H1 (cell line): Measurements from ENCODE around the gene VSTM2L. TPM values are rescaled to one million over a fixed set of nuclear protein-coding genes. Genes with fewer than 3 reads are reported as not detected.

Experiments
- CTCF ChIA-PET: fragments of 300-600 bp; sonication (Branson Sonifier 250); formaldehyde crosslinking; loops from one replicate; lab custom pipeline; 2021; ENCODE audit not compliant: partially characterized antibody; lab: Charles Lee
- POLR2A ChIA-PET: fragments of 300-600 bp; sonication (Branson Sonifier 250); formaldehyde crosslinking; loops from one replicate; lab custom pipeline; 2021; ENCODE audit warnings: inconsistent platforms; ENCODE audit not compliant: partially characterized antibody; lab: Charles Lee
- DNase-seq, 2 experiments: peaks; one replicate each; pipeline versions ENCODE4 v3.0.0 to v3.0.0-alpha.2; 2010 to 2022; ENCODE audit warnings: low spot score in 2 of 2, low read depth in 1 of 2, mixed read lengths in 1 of 2
- FAIRE-seq: peaks from 2 replicates; lab custom pipeline; 2011; peaks lifted over from hg19 to GRCh38; lab: Jason Lieb, UNC
- H2AFZ ChIP-seq: 2 replicates; pipeline ENCODE4 v1.8.1; 2012; ENCODE audit warnings: low read length, inconsistent platforms
- H2AK5ac ChIP-seq: 2 replicates; pipeline ENCODE4 v1.6.1; 2013; ENCODE audit warnings: low read depth, low read length
- H2BK120ac ChIP-seq: replicated peaks from 2 replicates; pipeline ENCODE3; 2013; ENCODE audit warnings: low read depth, low read length, inconsistent platforms
- H2BK12ac ChIP-seq: 2 replicates; pipeline ENCODE4 v1.6.1; 2013; ENCODE audit warnings: low read depth, low read length
- H2BK15ac ChIP-seq: 2 replicates; pipeline ENCODE4 v1.6.1; 2013; ENCODE audit warnings: low read length
- H2BK20ac ChIP-seq: 2 replicates; pipeline ENCODE4 v1.6.1; 2013; ENCODE audit warnings: low read length
- H2BK5ac ChIP-seq: 2 replicates; pipeline ENCODE4 v1.6.1; 2013; ENCODE audit warnings: low read depth, low read length
- H3K14ac ChIP-seq: 2 replicates; pipeline ENCODE4 v1.6.1; 2013; ENCODE audit warnings: inconsistent platforms; ENCODE audit not compliant: insufficient read length
- H3K18ac ChIP-seq: 2 replicates; pipeline ENCODE4 v1.6.1; 2013; ENCODE audit warnings: low read length; ENCODE audit errors: extremely low read depth
- H3K23ac ChIP-seq: 2 replicates; pipeline ENCODE4 v1.6.1; 2013; ENCODE audit warnings: inconsistent platforms; ENCODE audit not compliant: insufficient read length
- H3K23me2 ChIP-seq: 2 replicates; pipeline ENCODE4 v1.6.1; 2013; ENCODE audit warnings: low read depth, low read length
- H3K27ac ChIP-seq: 2 replicates; pipeline ENCODE4 v1.6.1; 2011; ENCODE audit warnings: low read depth, low read length, inconsistent platforms
- H3K27me3 ChIP-seq, 4 experiments: replicated peaks in 1 of 4; 1 replicate in 1 of 4; 2 replicates in 3 of 4; pipeline versions ENCODE4 v1.6.1 to v1.8.1; 2011 to 2013; ENCODE audit warnings: low read length in 3 of 4, mild to moderate bottlenecking in 3 of 4, inconsistent platforms in 2 of 4, mixed read lengths in 2 of 4, moderate library complexity in 1 of 4; ENCODE audit not compliant: control insufficient read depth in 3 of 4, insufficient read depth in 3 of 4; ENCODE audit errors: extremely low read depth in 1 of 4
- H3K36me3 ChIP-seq, 4 experiments: 2 replicates each; pipeline versions ENCODE4 v1.6.1 to v1.8.1; 2011 to 2013; ENCODE audit warnings: mild to moderate bottlenecking in 4 of 4, low read length in 3 of 4, moderate library complexity in 2 of 4, control low read depth in 1 of 4, inconsistent platforms in 1 of 4; ENCODE audit not compliant: insufficient read depth in 4 of 4, control insufficient read depth in 2 of 4
- H3K4ac ChIP-seq: replicated peaks from 2 replicates; pipeline ENCODE3; 2013; ENCODE audit warnings: low read length, low read depth, mixed read lengths, inconsistent platforms; ENCODE audit not compliant: insufficient read length
- H3K4me1 ChIP-seq, 4 experiments: replicated peaks in 1 of 4; 1 replicate in 1 of 4; 2 replicates in 3 of 4; pipeline versions ENCODE4 v1.6.1 to v1.8.1; 2011 to 2013; ENCODE audit warnings: low read length in 3 of 4, inconsistent platforms in 2 of 4, mixed read lengths in 1 of 4; ENCODE audit not compliant: insufficient read depth in 4 of 4, control insufficient read depth in 3 of 4
- H3K4me2 ChIP-seq, 2 experiments: 2 replicates each; pipeline versions ENCODE4 v1.6.1 to v1.8.1; 2011 to 2013; ENCODE audit warnings: low read depth in 2 of 2, low read length in 2 of 2, control low read depth in 1 of 2, inconsistent platforms in 1 of 2, mild to moderate bottlenecking in 1 of 2; ENCODE audit not compliant: insufficient read depth in 1 of 2
- H3K4me3 ChIP-seq, 4 experiments: fragments of 200-600, 300-600 bp in 1 of 4; sonication (generic), shearing (Covaris generic), sonication (Bioruptor Twin) in 1 of 4; 2 replicates each; pipeline versions ENCODE4 v1.5.1 to v1.8.1; 2011 to 2016; ENCODE audit warnings: low read length in 4 of 4, low read depth in 3 of 4, control low read depth in 2 of 4, inconsistent platforms in 2 of 4, mild to moderate bottlenecking in 2 of 4, mixed read lengths in 1 of 4, moderate library complexity in 1 of 4; ENCODE audit not compliant: insufficient read depth in 2 of 4; ENCODE audit errors: extremely low read depth in 1 of 4
- H3K56ac ChIP-seq: replicated peaks from 2 replicates; pipeline ENCODE3; 2013; ENCODE audit warnings: low read depth, mild to moderate bottlenecking, mixed read lengths, low read length, inconsistent platforms; ENCODE audit not compliant: insufficient read length
- H3K79me1 ChIP-seq: 2 replicates; pipeline ENCODE4 v1.6.1; 2013; ENCODE audit warnings: low read depth, low read length, control low read depth
- H3K79me2 ChIP-seq, 2 experiments: 2 replicates each; pipeline versions ENCODE4 v1.6.1 to v1.8.1; 2012 to 2013; ENCODE audit warnings: low read length in 2 of 2, mild to moderate bottlenecking in 2 of 2, inconsistent platforms in 1 of 2; ENCODE audit not compliant: insufficient read depth in 2 of 2, control insufficient read depth in 1 of 2
- H3K9ac ChIP-seq, 4 experiments: replicated peaks in 1 of 4; 1 replicate in 1 of 4; 2 replicates in 3 of 4; pipeline versions ENCODE4 v1.6.1 to v1.8.1; 2011 to 2013; ENCODE audit warnings: low read depth in 3 of 4, low read length in 3 of 4, control low read depth in 2 of 4, mild to moderate bottlenecking in 2 of 4, moderate library complexity in 2 of 4, inconsistent platforms in 1 of 4; ENCODE audit errors: extremely low read depth in 1 of 4
- H3K9me3 ChIP-seq, 2 experiments: 2 replicates each; pipeline versions ENCODE4 v1.6.1 to v1.8.1; 2012 to 2013; ENCODE audit warnings: mild to moderate bottlenecking in 2 of 2, moderate library complexity in 2 of 2, control low read depth in 1 of 2, inconsistent platforms in 1 of 2, low read depth in 1 of 2, low read length in 1 of 2, mixed read lengths in 1 of 2; ENCODE audit not compliant: insufficient read depth in 2 of 2
- H4K20me1 ChIP-seq, 2 experiments: replicated peaks in 1 of 2; 2 replicates each; pipeline versions ENCODE3 to v1.8.1; 2011 to 2013; ENCODE audit warnings: inconsistent platforms in 2 of 2, low read length in 2 of 2, mild to moderate bottlenecking in 1 of 2; ENCODE audit not compliant: insufficient read depth in 2 of 2, control insufficient read depth in 1 of 2
- H4K5ac ChIP-seq: 2 replicates; pipeline ENCODE4 v1.6.1; 2013; ENCODE audit warnings: low read length, low read depth, mixed read lengths, inconsistent platforms; ENCODE audit not compliant: insufficient read length
- H4K8ac ChIP-seq: 2 replicates; pipeline ENCODE4 v1.8.0; 2013; ENCODE audit warnings: mild to moderate bottlenecking, moderate library complexity, low read length, inconsistent platforms; ENCODE audit not compliant: insufficient read depth; ENCODE audit errors: extremely low read depth
- H4K91ac ChIP-seq: replicated peaks from 2 replicates; pipeline ENCODE3; 2013; ENCODE audit warnings: low read length, mixed read lengths, inconsistent platforms; ENCODE audit not compliant: insufficient read length
- BACH1 ChIP-seq: IDR thresholded peaks from 2 replicates; pipeline ENCODE4 v1.6.1; 2012; ENCODE audit warnings: low read length, improper control_type of control experiment
- CREB1 ChIP-seq: IDR thresholded peaks from 2 replicates; pipeline ENCODE4 v1.6.1; 2012; ENCODE audit warnings: inconsistent platforms
- CTBP2 ChIP-seq: IDR thresholded peaks from 2 replicates; pipeline ENCODE4 v1.7.0; 2011; ENCODE audit warnings: borderline replicate concordance, mild to moderate bottlenecking, moderate library complexity, mixed read lengths, low read length; ENCODE audit not compliant: insufficient read depth, insufficient read length
- EZH2 ChIP-seq: fragments of 200-600 bp; sonication (generic); IDR thresholded peaks from 2 replicates; pipeline ENCODE4 v1.7.1; 2012; ENCODE audit warnings: low read depth, mild to moderate bottlenecking, moderate library complexity, low read length, inconsistent platforms; ENCODE audit not compliant: severe bottlenecking
- GTF2F1 ChIP-seq: IDR thresholded peaks from 2 replicates; pipeline ENCODE4 v1.6.1; 2012; ENCODE audit warnings: low read depth, low read length, improper control_type of control experiment, borderline replicate concordance
- JUND ChIP-seq: IDR thresholded peaks from 2 replicates; pipeline ENCODE4 v1.6.1; 2011; ENCODE audit warnings: mild to moderate bottlenecking, improper control_type of control experiment, low read length
- POLR2AphosphoS5 ChIP-seq: IDR thresholded peaks from 2 replicates; pipeline ENCODE4 v1.6.1; 2011; ENCODE audit warnings: low read depth, low read length
- POU5F1 ChIP-seq: IDR thresholded peaks from 2 replicates; pipeline ENCODE4 v1.6.1; 2011; ENCODE audit warnings: low read depth, mild to moderate bottlenecking, low read length, moderate library complexity
- RFX5 ChIP-seq: IDR thresholded peaks from 2 replicates; pipeline ENCODE4 v1.6.1; 2011; ENCODE audit warnings: low read depth, low read length, improper control_type of control experiment, borderline replicate concordance
- SIN3A ChIP-seq, 2 experiments: IDR thresholded peaks in 1 of 2; conservative IDR thresholded peaks in 1 of 2; 2 replicates each; pipeline ENCODE4 v1.6.1; 2011 to 2012; ENCODE audit warnings: low read length in 2 of 2, improper control_type of control experiment in 1 of 2, low read depth in 1 of 2, mild to moderate bottlenecking in 1 of 2
- SRF ChIP-seq: IDR thresholded peaks from 2 replicates; pipeline ENCODE4 v1.6.1; 2011; ENCODE audit warnings: mild to moderate bottlenecking, low read depth, low read length, moderate library complexity
- SUZ12 ChIP-seq: fragments of 200-600 bp; sonication (generic); IDR thresholded peaks from 2 replicates; pipeline ENCODE4 v1.6.1; 2012; ENCODE audit warnings: mild to moderate bottlenecking, inconsistent platforms, low read length, moderate library complexity, mixed read lengths
- TBP ChIP-seq: IDR thresholded peaks from 2 replicates; pipeline ENCODE4 v1.6.1; 2011; ENCODE audit warnings: low read depth, low read length, improper control_type of control experiment
- ZNF274 ChIP-seq: IDR thresholded peaks from 2 replicates; pipeline ENCODE4 v1.7.0; 2012; ENCODE audit warnings: low read length, borderline replicate concordance; ENCODE audit errors: extremely low read depth
- WGBS, 2 experiments: shearing (Covaris generic) in 1 of 2; methylation state at CpG; one replicate each; pipeline versions ENCODE4 v1.1.6 to v1.1.7; 2013 to 2015; ENCODE audit warnings: low lambda C conversion rate in 2 of 2, mixed read lengths in 2 of 2, inconsistent platforms in 1 of 2, low coverage in 1 of 2, missing lambda C conversion rate in 1 of 2; ENCODE audit not compliant: insufficient replicate concordance in 2 of 2, insufficient coverage in 1 of 2, insufficient read length in 1 of 2; ENCODE audit errors: extremely low coverage in 1 of 2, missing lambda C conversion rate in 1 of 2; 5-methylcytosine and 5-hydroxymethylcytosine counted together
- polyA plus RNA-seq, 7 experiments: library from polyadenylated mRNA; depleted of rRNA in 3 of 7; stranded (reverse) in 5 of 7; unstranded in 2 of 7; fragments of >200 nt in 5 of 7; fragments of 200-250 nt in 2 of 7; gene quantifications; 1 replicate in 5 of 7; 2 replicates in 1 of 7; 4 replicates in 1 of 7; pipeline versions ENCODE4 v1.2.1 to v1.2.3, GENCODE V29; 2011 to 2013; ENCODE audit warnings: missing spikeins in 2 of 7, mixed read lengths in 2 of 7
- total RNA-seq: library from RNA; stranded (reverse); fragmentation: NEBNext Ultra II Directional; extraction: Animal tissue kit (Norgen Biotek cat#: 25700); gene quantifications from 2 replicates; pipeline ENCODE4 v1.2.1, GENCODE V29; 2021

VSTM2L gene
- total and polyA plus RNA-seq, 2 of the 8 experiments (the other 6 are each of a cell fraction or from before 2014, with no cell fraction given): 1.3 to 3.2 TPM

DNA sequence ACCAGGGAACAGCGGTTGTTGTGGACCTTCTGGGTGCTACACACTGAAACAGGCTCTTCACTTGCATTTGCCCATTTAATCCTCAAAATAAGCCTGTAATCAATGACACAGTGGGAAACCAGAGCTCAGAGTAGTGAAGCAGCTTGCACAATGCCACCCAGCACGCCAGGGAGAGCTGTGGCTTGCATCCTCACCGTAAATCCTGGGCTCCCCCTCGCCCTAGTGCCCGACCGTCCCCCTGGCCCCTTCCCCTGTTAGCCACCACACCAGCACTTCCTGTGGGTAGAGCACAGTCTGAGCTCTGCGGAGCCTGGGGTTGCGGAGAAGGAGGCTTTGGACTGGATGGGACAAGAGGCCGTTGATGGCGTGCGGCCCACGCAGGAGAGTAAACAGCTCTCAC is 14.5 kb downstream of the VSTM2L start:
- 80% methylated on average over 12 of the region's 12 CpGs; no CpG with 5 or more reads in 1 of the 2 experiments for WGBS, 2 experiments
- no peak overlapping the region for H2BK12ac ChIP-seq
- no peak overlapping the region for H4K8ac ChIP-seq
- FAIRE-seq (no peak), DNase-seq (no peak)
- no peaks in the 10 kb centered on the region for H3K79me1 ChIP-seq
- ChIA-PET POLR2A (interaction anchor here (0.8 kb wide), 1 partner anchor 12 kb away, joined by 4 read pairs; no protein-coding TSS in a partner anchor), CTCF (interaction anchor here (0.6 to 4.8 kb wide), 16 partner anchors 8 to 420 kb away, joined by 3 to 21 read pairs (median 4); partner anchors contain the start of gene VSTM2L)
- H2BK120ac ChIP-seq: no peak overlapping the region
- H3K27ac ChIP-seq: no peak overlapping the region
- no peak overlapping the region for H3K9ac ChIP-seq
- no peak overlapping the region for H3K18ac ChIP-seq
- 0 out of 2 replicates have a peak overlapping the region, but pooled peaks have one; percentile 50 for H2BK15ac ChIP-seq
- H3K23me2 ChIP-seq: peaks cover 17% of the 10 kb centered on the region; the same call in 1 of the 2 replicates
- H3K36me3 ChIP-seq: no peaks in the 10 kb centered on the region
- no peak overlapping the region for H3K56ac ChIP-seq
- no peak overlapping the region for H2AK5ac ChIP-seq
- H4K5ac ChIP-seq: no peak overlapping the region
- H4K20me1 ChIP-seq: peaks cover 0 to 6% of the 10 kb centered on the region in 2 experiments
- no peaks in the 10 kb centered on the region; a peak in 2 of 7 replicates for H3K27me3 ChIP-seq
- no peak overlapping the region for H3K4me3 ChIP-seq
- H2AFZ ChIP-seq: no peak overlapping the region
- no peak overlapping the region for H3K4me2 ChIP-seq
- no peak overlapping the region; the same call in 1 of the 2 replicates for H2BK5ac ChIP-seq
- H3K14ac ChIP-seq: no peak overlapping the region
- H3K9me3 ChIP-seq: no peaks in the 10 kb centered on the region
- H3K4me1 ChIP-seq: peaks cover 6 to 32% (median 16%) of the 10 kb centered on the region in 4 experiments
- H3K79me2 ChIP-seq: no peaks in the 10 kb centered on the region
- no peak overlapping the region for H2BK20ac ChIP-seq
- H3K23ac ChIP-seq: no peak overlapping the region
- peak overlapping the region; percentile 34 for H4K91ac ChIP-seq
- no peak overlapping the region for H3K4ac ChIP-seq
- TF ChIP-seq POU5F1 (no peak), SIN3A (conservative IDR thresholded peaks at IDR 0.05 in 1 of 2, IDR thresholded peaks at IDR 0.05 in 1 of 2; ENCODE audit: low read depth in 1 of 2, low read length in 2 of 2) (no peak), CTBP2 (no peak), GTF2F1 (no peak), JUND (no peak), RFX5 (no peak), EZH2 (no peak), CREB1 (no peak), POLR2AphosphoS5 (no peak), BACH1 (no peak), SUZ12 (no peak), TBP (no peak), SRF (no peak), ZNF274 (no peak)
